ENCODE data around the gene ZNF746. TPM values are rescaled to one million over a fixed set of nuclear protein-coding genes. Genes with fewer than 3 reads are reported as not detected.
"Not testable (repeated sequence)": the region's sequence is repeated elsewhere in the genome, so short reads cannot be mapped to it uniquely, and the experiment has no call there.

The ZNF746 gene
- total RNA-seq, 1 experiment from 2014 or later: 7.0 TPM

GRCh38 chr7:149459540-149460452 lies 37.8 kb downstream of the ZNF746 start:
- DNase-seq (ENCODE audit: low read depth): peak; percentile 21

DNA sequence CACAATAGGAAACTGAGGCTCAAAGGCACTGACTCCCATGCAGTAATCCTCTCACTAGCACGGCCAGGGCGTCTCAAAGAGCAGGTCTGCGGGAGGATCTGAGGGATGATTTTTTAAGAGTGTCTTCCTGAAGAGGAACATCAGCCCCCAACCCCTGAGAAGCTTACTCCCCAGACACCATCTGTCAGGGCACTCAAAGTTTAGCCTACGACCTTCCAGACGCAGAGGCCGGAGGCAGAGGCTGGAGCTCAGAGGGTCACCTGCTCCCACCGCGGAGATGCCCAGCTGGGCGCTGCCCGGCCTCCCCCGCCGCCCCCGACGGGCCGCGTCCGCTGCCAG lies 38.4 kb downstream of the ZNF746 start:
- no peak for DNase-seq (ENCODE audit: low read depth)

DNA sequence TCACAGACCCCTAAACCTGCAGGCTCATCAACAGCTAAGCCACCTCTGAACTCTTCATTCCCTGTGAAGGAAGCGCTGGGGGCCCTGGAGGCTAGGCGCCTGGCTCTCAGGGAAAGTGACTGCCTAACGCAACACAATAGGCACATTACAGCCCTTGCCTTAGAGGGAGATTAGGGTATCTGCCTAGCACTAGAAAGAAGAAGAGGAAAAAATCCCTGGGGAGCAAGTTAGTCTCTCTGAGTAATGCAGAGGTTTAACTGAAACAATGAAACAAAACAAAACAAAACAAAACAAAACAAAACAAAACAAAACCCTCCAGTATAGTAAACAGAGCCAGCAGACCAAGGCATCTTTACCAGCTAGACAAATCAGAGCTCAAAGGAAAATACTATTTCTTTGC lies 39.4 kb downstream of the ZNF746 start:
- DNase-seq (ENCODE audit: low read depth): no peak

DNA sequence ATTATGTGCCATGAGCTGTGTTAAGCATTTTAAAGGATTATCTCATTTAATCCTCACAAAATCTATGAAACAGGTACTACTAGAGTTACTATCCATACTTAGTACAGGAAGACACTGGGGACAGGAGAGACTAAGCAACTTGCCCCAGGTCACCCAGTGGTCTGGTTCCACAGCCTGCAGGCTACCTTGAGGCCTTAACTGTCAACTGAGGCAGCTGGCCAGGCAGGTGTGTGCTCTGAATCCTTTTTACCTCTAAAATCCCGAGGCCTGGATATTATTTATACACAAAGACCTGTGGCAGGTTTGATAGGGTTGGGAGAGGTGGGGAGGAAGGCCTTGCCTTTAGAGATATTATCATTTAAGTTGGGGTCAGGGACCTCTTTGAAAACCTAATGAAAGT lies 39.8 kb downstream of the ZNF746 start:
- DNase-seq (ENCODE audit: low read depth): no peak

GRCh38 chr7:149456506-149457421 lies 40.8 kb downstream of the ZNF746 start:
- DNase-seq (ENCODE audit: low read depth): no peak

- no peak for DNase-seq (ENCODE audit: low read depth)
These were observed 42.2 kb downstream of the ZNF746 start for GRCh38 chr7:149455175-149455950.

GRCh38 chr7:149454750-149455149 lies 42.9 kb downstream of the ZNF746 start:
- DNase-seq (ENCODE audit: low read depth): no peak

- no peak for DNase-seq (ENCODE audit: low read depth)
These were observed 43.6 kb downstream of the ZNF746 start for GRCh38 chr7:149454006-149454405.

DNA sequence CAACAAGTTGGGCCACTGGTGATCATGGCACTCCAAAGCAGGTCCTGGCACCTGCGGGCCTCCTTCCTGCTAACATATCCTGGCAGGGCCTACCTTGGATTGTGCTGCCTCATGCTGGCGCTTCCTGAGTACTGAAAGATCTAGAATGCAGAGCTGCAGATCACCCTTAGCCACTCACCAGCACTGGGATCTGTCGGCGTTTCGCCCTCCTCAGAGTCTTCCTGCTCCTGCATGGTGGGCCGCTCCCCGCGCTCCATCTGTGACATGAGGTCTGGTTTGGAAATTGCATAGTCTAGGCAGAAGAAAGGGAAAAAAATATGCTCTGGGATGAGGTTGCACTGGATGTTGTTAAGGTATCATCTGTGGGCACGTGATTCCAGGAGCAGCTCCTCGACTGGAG lies 46.8 kb downstream of the ZNF746 start:
- no peak for DNase-seq (ENCODE audit: low read depth)

DNA sequence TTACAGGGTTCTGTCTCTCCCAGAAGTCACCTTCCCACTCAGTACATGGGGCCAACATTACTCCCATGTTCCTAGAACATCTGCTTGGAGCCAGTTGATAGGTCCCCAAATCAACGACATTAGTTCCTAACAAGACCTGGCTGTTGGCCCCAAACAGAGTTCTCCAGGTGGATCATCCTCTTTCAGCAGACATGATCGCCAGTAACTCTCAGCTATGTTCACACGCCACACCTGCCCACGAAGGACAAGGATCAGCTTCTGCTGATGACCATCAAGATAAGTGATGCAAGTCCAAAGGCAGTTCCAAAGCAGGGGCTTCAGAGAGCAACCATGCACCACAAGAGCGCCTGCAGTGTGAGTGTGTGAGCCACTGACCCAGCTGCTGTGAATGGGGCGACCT lies 47.7 kb downstream of the ZNF746 start:
- no peak for DNase-seq (ENCODE audit: low read depth)

GRCh38 chr7:149448961-149449360 lies 48.6 kb downstream of the ZNF746 start:
- DNase-seq (ENCODE audit: low read depth): no peak

GRCh38 chr7:149446026-149446425 lies 51.6 kb downstream of the ZNF746 start:
- not testable (repeated sequence) for DNase-seq (ENCODE audit: low read depth)

DNA sequence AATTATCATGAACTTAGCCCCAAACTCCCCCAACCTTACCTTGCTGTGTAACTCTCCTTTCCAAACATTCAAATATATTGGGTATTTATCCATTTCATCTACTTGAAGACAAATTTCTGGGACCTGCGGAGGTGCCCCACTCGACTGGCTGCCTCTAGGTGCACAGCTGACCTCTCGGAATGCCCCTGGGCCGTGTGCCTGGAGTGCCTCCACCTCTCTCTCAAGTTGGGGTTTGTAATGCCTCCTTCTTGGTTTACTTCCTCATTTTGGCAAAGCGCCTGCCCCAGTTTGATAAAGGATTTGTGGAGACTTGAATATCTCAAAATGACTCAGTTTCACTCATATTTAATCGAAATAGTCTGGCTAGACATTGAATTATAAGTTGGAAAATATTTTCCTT lies 53.3 kb downstream of the ZNF746 start:
- no peak for DNase-seq (ENCODE audit: low read depth)

DNA sequence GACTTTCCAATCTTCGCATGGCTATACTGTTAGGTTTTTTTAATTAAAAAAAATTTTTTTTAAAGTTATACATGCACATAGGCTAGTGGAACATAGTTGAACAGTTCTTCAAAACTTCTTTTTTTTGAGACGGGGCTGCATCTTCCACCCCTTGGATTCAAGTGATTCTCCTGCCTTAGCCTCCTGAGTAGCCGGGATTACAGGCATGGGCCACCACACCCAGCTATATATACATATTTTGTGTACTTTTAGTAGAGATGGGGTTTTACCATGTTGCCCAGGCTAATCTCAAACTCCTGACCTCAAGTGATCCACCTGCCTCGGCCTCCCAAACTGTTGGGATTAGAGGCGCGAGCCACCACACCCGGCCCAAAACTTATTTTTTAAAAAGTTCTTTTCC lies 54.1 kb downstream of the ZNF746 start:
- no peak for DNase-seq (ENCODE audit: low read depth)

DNA sequence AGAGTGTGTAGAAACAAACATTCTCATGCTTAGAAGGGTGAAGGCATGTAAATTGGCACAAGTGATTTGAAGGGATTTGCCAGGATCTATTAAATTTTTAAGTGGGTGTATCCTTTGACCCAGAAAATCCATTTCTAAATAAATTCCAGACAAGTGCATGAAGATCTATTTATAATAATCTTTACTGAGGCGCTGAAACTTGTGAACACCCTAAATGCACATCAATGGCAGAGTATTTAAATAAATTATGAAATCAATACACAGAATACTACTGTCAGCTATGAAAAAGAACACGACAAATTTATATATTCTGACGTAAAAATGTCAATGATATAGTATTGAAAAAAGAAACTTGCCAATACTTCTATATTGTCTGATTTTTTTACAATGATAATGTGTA lies 54.7 kb downstream of the ZNF746 start:
- no peak for DNase-seq (ENCODE audit: low read depth)

DNA sequence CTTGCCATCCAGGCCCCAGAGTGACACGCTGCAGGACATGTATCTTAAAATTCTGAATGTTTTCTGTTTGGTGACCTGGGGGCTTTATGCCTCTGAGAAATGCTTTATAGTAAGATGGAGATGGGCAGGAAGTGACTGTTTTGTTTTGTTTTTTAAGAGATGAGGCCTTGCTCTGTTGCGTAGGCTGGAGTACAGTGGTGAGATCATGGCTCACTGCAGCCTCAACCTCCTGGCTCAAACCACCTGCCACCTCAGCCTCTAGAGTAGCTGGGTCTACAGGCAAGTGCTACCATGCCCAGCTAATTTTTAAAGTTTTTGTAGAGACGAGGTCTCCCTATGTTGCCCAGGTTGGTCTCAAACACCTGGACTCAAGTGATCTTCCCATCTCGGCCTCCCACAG lies 57.4 kb downstream of the ZNF746 start:
- no peak for DNase-seq (ENCODE audit: low read depth)

GRCh38 chr7:149436358-149436757 lies 61.3 kb downstream of the ZNF746 start:
- no peak for DNase-seq (ENCODE audit: low read depth)

DNA sequence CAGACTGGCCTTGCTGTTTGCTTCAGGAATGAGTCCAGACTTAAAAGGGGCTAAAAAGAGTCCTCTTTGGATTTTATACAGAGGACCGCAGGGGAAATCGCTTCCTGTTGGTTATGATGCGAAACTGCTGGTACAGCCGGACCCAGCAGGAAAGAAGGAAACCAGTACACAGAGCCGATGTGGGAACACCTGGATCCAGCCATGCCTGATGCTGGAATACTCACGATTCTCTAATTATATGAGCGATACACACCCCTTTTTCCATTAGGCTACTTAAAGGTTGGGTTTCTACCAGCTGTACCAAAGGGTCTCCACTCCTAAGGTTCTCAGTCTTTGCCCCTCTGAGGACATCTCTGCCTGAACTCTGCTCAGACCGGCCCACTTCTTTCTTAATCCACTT lies 64.5 kb downstream of the ZNF746 start:
- no peak for DNase-seq (ENCODE audit: low read depth)

GRCh38 chr7:149432121-149432691 lies 65.4 kb downstream of the ZNF746 start:
- DNase-seq (ENCODE audit: low read depth): no peak

DNA sequence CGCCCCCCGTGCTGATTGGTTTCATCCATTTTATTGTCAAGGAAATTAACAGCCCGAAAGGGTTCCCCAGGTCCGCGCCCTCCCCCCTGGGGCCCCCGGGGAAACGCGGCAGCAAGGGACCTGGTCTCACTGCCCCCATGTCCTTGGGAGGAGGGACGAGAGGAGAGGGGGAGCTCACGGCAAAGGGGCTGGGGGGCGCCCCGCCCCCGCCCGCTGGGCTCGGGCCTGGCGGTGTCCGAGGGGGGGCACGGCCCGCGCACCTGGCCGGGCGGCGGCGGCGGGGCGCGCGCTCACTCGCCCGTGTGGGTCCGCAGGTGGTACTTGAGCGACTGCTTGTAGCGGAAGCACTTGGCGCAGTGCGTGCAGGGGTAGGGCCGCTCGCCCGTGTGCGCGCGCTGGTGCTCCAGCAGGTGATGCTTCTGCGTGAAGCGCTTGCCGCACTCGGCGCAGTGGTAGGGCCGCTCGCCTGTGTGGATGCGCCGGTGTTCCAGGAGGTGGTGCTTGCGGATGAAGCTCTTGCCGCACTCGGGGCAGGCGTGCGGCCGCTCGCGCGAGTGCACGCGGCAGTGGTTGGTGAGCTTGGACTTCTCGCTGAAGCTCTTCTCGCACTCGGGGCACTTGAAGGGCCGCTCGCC lies 66.0 kb downstream of the ZNF746 start:
- DNase-seq (ENCODE audit: low read depth): no peak

DNA sequence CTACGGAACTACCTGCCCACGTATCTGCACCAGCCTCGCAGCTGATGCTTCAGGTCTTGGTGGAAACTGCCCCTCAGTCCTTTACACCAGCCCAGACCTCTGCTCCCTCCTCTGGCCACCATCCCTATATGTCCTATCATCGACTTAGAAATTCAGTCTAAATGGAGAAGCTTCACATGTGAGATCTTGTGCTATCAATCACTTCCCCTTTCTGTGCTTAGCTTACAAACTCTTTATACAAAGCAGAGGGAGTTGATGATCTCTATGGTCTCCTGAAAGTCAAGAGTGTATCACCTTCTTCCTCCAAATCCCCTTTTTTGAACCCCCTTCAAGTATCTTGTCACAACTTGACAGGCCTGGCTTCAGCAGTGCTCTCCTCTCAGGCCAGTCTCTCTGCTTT lies 67.4 kb downstream of the ZNF746 start:
- DNase-seq (ENCODE audit: low read depth): no peak
